IPS-NIHi7 (cell line): ENCODE results near the gene CNDP2.
"Not testable (repeated sequence)": the region's sequence is repeated elsewhere in the genome, so short reads cannot be mapped to it uniquely, and the experiment has no call there.

Source experiments
- DNase-seq: peaks from one replicate; pipeline ENCODE4 v3.0.0; 2012; ENCODE audit warnings: mixed read lengths; ENCODE audit errors: extremely low spot score

CNDP2 gene

GRCh38 chr18:74517236-74517630 is 21.1 kb downstream of the CNDP2 start:
- no peak for DNase-seq

DNA sequence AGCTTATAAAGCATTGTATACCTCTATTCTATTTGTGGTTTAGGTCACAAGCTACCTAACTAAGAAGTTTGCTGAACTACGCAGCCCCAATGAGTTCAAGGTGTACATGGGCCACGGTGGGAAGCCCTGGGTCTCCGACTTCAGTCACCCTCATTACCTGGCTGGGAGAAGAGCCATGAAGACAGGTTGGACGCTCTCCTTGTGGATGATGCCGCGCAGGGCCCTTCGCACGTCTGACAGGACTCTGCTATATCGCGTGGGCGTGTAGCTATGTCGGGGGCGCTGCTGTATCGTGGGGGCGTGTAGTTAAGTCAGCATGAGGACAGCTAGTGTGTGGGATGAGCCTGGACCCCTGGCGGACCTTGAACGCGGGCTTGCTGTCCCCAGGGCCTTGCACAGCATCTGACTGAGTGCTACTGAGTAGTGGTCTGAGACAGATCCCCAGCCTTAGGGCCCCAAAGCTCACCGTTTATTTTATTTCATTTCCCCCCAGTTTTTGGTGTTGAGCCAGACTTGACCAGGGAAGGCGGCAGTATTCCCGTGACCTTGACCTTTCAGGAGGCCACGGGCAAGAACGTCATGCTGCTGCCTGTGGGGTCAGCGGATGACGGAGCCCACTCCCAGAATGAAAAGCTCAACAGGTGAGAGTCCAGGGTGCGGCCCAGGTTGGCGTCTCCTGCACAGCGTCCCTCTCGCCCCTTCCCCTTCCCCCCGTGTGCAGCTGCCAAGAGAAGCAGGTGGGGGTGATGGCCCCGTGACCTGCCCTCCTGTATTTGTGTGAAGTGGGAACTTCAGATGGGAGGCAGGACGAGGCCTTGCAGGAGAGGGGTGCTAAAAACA is 22.5 kb downstream of the CNDP2 start:
- DNase-seq = no peak

GRCh38 chr18:74519320-74520095 is 23.3 kb downstream of the CNDP2 start:
- DNase-seq = no peak

DNA sequence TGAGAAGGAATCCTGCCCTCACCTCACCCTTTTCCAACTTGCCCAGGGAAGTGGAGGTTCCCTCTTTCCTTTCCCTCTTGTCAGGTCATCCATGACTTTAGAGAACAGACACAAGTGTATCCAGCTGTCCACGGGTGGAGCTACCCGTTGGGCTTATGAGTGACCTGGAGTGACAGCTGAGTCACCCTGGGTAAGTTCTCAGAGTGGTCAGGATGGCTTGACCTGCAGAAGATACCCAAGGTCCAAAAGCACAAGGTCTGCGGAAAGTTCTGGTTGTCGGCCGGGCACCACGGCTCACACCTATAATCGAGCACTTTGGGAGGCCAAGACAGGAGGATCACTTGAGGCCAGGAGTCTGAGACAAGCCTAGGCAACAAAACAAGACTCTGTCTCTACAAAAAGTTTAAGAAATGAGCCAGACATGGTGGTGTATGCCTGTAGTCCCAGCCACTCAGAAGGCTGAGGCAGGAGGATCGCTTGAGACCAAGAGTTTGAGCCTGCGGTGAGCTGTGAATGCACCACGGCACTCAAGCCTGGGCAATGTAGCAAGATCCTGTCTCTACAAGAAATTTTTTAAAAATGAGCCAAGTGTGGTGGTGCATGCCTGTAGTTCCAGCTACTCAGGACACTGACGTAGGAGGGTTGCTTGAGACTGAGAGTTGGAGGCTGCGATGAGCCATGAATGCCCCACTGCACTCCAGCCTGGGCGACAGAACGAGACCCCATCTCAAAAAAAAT is 24.1 kb downstream of the CNDP2 start:
- DNase-seq = no peak

DNA sequence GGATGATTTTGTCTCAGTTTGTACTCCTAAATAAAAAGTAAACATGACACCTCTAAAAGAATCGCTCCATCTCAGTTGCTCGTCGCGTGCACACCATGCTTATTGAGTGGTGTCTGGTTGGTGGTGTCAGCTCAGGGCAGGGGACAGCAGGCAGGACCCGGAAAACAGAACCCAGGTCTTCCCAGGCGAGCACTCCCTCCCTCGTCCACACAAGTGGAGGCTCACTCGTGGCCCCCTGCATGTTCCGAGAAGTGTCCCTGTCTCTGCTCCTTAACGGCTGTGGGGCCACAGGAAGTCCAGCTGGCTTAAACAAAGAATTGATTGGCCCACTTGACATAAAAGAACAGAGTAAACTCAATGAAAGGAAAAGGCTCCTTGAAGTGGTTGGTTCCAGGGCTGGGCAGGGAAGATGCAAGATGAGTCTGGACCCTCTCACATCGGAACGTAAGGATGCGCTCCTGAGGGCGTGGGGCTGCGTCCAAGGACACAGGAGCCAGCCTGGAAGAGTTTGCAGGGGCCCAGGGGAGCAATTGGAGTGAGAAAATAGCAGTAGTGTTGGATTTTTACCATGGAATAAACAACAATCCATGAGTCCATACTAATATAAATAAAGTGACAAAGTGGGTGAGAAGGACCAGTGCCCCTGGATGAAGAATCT is 25.0 kb downstream of the CNDP2 start:
- DNase-seq = no peak

GRCh38 chr18:74522635-74523548 is 26.7 kb downstream of the CNDP2 start:
- no peak for DNase-seq

DNA sequence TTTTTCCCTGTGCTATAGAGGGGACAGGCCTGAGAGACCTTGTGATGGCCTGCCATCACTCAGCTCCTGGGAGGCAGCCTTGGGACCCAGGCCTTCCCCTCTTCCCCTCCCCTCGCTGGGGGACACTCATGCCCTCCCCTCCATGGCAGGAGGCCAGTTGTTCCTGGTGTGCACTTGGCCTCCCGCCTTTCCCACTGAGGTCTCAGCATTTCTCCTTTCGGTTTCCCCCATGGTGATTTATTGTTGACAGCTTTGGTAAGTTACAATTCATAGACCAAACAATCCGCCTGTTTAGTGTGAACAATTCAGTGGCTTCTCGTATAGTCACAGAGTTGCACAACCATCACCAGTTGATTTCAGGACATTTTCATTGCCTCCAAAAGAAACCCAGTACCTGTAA is 27.9 kb downstream of the CNDP2 start:
- DNase-seq = no peak

DNA sequence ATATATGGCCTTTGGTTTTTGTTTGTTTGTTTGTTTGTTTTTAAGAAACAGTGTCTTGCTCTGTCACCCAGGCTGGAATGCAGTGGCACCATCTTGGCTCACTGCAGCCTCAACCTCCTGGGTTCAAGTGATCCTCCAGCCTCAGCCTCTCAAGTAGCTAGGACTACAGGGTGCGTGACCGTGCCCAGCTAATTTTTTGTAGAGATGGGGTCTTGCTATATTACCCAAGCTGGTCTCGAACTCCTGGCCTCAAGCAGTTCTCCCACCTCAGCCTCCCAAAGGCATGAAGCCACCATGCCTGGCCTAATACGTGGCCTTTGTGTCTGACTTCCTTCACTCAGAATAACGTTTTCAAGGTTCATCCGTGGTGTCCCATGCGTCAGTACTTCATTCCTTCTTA is 28.8 kb downstream of the CNDP2 start:
- DNase-seq = not testable (repeated sequence)

DNA sequence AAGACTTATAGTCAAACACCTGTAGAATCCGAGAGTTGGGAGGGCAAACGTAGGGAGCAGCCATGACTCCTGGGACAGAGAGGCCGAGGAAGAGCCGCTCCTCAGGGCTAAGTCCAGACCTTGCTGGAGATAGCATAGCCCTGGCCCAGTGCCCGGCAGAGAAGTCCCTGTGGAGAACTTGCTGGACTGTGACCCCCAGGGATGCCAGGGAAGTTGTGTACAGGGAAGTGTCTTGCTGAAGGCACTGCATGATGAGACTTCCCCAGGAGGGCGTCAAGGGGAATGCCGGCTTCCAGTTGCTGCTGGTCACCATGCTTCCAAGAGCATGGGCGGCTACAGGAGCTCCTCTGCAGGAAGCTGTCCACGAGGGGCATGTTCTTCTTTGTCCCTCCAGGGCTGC is 29.6 kb downstream of the CNDP2 start:
- DNase-seq = no peak

GRCh38 chr18:74526488-74526887 is 30.3 kb downstream of the CNDP2 start:
- DNase-seq = no peak

DNA sequence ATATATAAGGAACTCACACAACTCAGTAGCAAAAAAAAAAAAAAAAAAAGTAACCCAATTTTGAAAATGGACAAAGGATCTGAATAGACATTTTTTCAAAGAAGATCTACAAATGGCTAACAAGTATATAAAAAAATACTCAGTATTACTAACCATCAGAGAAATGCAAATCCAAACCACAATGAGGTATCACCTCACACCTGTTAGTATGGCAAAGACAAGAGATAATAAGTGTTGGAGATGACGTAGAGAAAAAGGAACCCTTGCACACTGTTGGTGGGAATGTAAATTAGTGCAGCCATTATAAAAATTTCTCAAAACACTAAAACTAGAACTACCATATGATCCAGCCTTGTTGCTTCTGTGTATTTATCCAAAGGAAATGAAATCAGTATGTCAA is 32.3 kb downstream of the CNDP2 start:
- no peak for DNase-seq

DNA sequence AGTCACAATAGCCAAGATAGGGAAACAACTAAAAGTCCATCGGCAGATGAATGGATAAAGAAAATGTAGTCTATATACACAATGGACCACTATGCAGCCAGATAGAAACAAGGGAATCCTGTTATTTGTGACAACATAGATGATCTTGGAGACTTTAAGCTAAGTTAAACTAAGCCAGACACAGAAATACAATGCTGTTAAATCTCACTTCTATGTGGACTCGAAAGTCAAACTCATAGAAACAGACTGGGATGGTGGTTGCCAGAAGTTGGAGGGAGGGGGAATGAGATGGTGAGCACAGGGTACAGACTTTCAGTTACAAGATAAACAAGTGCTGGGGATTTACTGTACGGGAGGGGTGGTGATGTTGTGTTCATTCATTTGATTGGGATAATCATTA is 32.8 kb downstream of the CNDP2 start:
- DNase-seq = no peak

GRCh38 chr18:74529378-74529777 is 33.2 kb downstream of the CNDP2 start:
- no peak for DNase-seq

GRCh38 chr18:74529811-74530583 is 33.8 kb downstream of the CNDP2 start:
- DNase-seq = no peak

DNA sequence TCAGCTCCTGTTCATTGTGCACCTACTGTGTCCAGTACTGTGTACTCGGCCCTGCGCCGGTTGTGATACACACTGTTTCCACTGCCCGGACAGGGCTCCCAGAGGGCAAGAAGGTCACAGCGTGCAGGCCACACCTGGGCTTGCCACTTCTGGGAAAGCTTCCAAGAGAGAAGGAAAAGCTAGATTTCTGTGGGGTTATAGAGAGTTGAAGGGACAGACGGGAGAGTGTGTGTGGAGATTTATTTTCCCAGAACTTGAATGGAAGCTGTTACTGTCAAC is 34.4 kb downstream of the CNDP2 start:
- no peak for DNase-seq

DNA sequence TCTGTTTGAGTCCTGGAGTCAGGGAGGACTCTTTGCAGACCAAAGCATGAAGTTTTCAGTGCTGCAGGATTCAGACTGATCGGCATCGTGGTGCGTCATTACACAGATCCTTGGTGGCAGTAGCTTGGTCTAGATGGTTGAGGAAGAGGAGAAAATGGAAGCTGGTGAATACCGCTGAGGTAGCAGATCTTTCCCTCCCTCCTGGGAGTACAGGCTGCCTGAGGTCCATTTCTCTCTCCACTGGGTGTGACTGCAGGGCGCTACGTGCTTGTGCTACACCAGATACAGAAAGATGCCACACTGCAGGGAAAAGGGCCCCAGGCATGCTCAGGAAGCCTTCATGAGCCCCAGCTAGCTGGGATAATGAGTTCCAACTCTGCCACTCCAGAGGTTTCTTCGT is 34.9 kb downstream of the CNDP2 start:
- no peak for DNase-seq

DNA sequence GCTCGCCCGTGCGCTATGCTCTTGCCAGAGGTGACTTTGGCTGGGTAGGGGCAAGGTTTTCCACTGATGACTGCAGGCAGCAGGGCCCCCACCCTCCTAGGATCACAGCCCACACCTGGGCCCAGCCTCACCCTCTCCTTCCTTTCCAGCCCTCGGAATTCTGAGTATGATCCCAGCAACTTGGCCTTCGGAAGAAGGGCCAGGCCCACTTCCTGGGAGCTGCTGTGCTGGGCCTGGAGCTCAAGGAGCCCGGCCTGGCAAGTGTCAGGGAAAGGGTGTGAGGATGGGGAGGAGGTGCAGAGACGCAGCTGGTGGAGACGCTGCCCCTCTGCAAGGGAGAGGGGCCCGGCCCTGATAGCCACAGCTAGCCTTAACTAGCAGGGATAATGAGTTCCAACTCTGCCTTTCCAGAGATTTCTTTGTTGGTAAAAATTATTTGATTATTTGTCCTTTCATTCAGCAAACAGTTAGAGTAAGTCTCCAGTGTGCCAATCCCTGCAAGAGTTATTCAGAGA is 36.4 kb downstream of the CNDP2 start:
- no peak for DNase-seq

- no peak for DNase-seq
These were observed 37.5 kb downstream of the CNDP2 start for GRCh38 chr18:74533666-74534065.

DNA sequence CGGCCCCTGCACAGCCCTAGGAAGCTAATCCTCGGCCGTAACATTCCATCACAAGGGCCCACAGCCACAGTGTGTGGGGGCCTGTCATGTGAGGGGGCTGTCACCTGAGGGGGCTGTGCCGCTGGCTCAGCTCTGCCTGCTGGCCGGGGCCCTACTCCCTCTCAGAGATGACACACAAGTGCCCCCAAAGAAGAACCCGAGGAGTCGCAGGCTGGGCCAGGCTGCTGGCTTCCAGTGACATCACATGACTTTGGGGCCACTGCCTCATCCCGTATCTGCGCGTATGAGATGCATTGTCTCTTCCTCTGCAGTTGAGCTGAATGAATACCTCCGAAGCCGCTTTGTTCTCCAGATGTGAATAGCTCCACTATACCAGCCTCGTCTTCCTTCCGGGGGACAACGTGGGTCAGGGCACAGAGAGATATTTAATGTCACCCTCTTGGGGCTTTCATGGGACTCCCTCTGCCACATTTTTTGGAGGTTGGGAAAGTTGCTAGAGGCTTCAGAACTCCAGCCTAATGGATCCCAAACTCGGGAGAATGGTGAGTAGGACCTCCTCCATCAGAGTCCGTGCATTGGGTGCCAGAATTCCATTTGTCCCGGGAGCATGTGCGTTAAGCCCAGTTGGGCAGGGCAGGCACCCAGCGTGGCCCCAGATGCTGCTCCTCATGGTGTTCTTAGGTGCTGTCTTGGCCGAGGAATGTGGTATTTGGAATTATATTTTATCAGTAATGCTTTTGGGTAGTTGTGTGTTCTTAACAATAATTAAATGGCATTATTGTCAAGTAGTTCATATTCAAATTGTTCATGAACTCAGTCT is 38.2 kb downstream of the CNDP2 start, which contains the start of gene CNDP1:
Gene CNDP1, plus strand, starts transcription at position 351 of the 820 bp plus-strand sequence. Its CDS starts 168 bp downstream, at position 519.
- no peak for DNase-seq
